Activated B cell treated with CpG ODN at 0.5 μM for 24 hours (primary cell): Measurements from ENCODE around the gene TMIGD1. TPM values are rescaled to one million over a fixed set of nuclear protein-coding genes. Genes with fewer than 3 reads are reported as not detected.

Source experiments
- ATAC-seq: fragments of 200-7000 bp; cut with Tn5 transposase; one replicate; pipeline ENCODE4 v1.10.0; 2021; ENCODE audit warnings: low read depth, mild to moderate bottlenecking, moderate library complexity
- CTCF ChIA-PET: fragments of 350-600 bp; sonication (Branson Sonifier 250); formaldehyde crosslinking; loops from one replicate; lab custom pipeline; 2021; ENCODE audit warnings: antibody characterized with exemption; lab: Charles Lee
- POLR2A ChIA-PET: fragments of 350-600 bp; sonication (Branson Sonifier 250); formaldehyde crosslinking; loops from one replicate; lab custom pipeline; 2021; ENCODE audit warnings: antibody characterized with exemption; lab: Charles Lee
- DNase-seq: peaks from one replicate; pipeline ENCODE4 v3.0.0; 2022
- H3K27ac Mint-ChIP-seq: one replicate; pipeline ENCODE4 v1.8.0; 2020; ENCODE audit warnings: mixed read lengths
- H3K27me3 Mint-ChIP-seq: one replicate; pipeline ENCODE4 v1.8.0; 2021; ENCODE audit warnings: mixed read lengths
- H3K36me3 Mint-ChIP-seq: one replicate; pipeline ENCODE4 v1.8.0; 2021; ENCODE audit warnings: low read depth, mixed read lengths
- H3K4me1 Mint-ChIP-seq: one replicate; pipeline ENCODE4 v1.8.0; 2021; ENCODE audit warnings: mixed read lengths
- H3K4me3 Mint-ChIP-seq: one replicate; pipeline ENCODE4 v1.8.0; 2020; ENCODE audit warnings: mild to moderate bottlenecking, mixed read lengths
- H3K9me3 Mint-ChIP-seq: one replicate; pipeline ENCODE4 v1.8.0; 2020; ENCODE audit warnings: mixed read lengths
- CTCF ChIP-seq: fragments of 200-600 bp; IDR thresholded peaks from one replicate; pipeline ENCODE4 v1.8.0; 2022; ENCODE audit warnings: antibody characterized with exemption, mild to moderate bottlenecking
- intact Hi-C: fragments of 100-400 bp; cut with micrococcal nuclease; formaldehyde crosslinking; loops from one replicate; pipeline ENCODE4 v1.15.1; 2024
- total RNA-seq: library from RNA; stranded (reverse); gene quantifications from 2 replicates; pipeline ENCODE4 v1.2.3, GENCODE V29; 2022

Gene TMIGD1
- total RNA-seq, 1 donor from 2014 or later = not detected

GRCh38 chr17:30377574-30378240 lies 43.9 kb upstream of the TMIGD1 start:
- no peak for TF ChIP-seq CTCF
- peaks cover 44% of the 10 kb centered on the region for H3K27me3 Mint-ChIP-seq
- H3K4me1 Mint-ChIP-seq = peaks cover 29% of the 10 kb centered on the region
- ATAC-seq (no peak), DNase-seq (no peak)
- H3K27ac Mint-ChIP-seq = no peak overlapping the region
- POLR2A ChIA-PET = interaction anchor here (0.6 kb wide), 1 partner anchor 13 kb away, joined by 5 read pairs; no protein-coding TSS in a partner anchor
- H3K4me3 Mint-ChIP-seq = peak overlapping the region; percentile 84
- CTCF ChIA-PET = no interaction called here
- H3K36me3 Mint-ChIP-seq = peaks cover 4% of the 10 kb centered on the region
- intact Hi-C loops = loop anchor here (2.0 to 5.0 kb wide), 7 partner anchors 15 to 331 kb away; partner anchors contain the start of genes GOSR1 and NSRP1
- H3K9me3 Mint-ChIP-seq = no peaks in the 10 kb centered on the region

- Mint-ChIP-seq H3K4me3 (no peak overlapping the region), H3K27me3 (peaks cover 47% of the 10 kb centered on the region), H3K9me3 (no peaks in the 10 kb centered on the region), H3K27ac (no peak overlapping the region), H3K36me3 (peaks cover 4% of the 10 kb centered on the region), H3K4me1 (peaks cover 29% of the 10 kb centered on the region)
- intact Hi-C loops = loop anchor here (5.0 kb wide), 1 partner anchor 35 kb away; no protein-coding TSS in a partner anchor
- DNase-seq = no peak
- CTCF ChIA-PET = no interaction called here
- TF ChIP-seq CTCF = no peak
- no peak for ATAC-seq
- POLR2A ChIA-PET = no interaction called here
Observed at GRCh38 chr17:30376621-30377452, 43.0 kb upstream of the TMIGD1 start.

GRCh38 chr17:30375661-30376060 lies 41.8 kb upstream of the TMIGD1 start:
- no peak overlapping the region for H3K27ac Mint-ChIP-seq
- DNase-seq (no peak), ATAC-seq (no peak)
- peaks cover 21% of the 10 kb centered on the region for H3K4me1 Mint-ChIP-seq
- TF ChIP-seq CTCF = no peak
- ChIA-PET POLR2A (no interaction called here), CTCF (no interaction called here)
- H3K27me3 Mint-ChIP-seq = peaks cover 49% of the 10 kb centered on the region
- H3K36me3 Mint-ChIP-seq = peaks cover 4% of the 10 kb centered on the region
- intact Hi-C loops = loop anchor here (5.0 kb wide), 1 partner anchor 33 kb away; no protein-coding TSS in a partner anchor
- H3K9me3 Mint-ChIP-seq = no peaks in the 10 kb centered on the region
- no peak overlapping the region for H3K4me3 Mint-ChIP-seq

GRCh38 chr17:30372755-30373154 lies 38.9 kb upstream of the TMIGD1 start:
- Mint-ChIP-seq H3K9me3 (no peaks in the 10 kb centered on the region), H3K27ac (no peak overlapping the region), H3K4me3 (no peak overlapping the region), H3K27me3 (peaks cover 47% of the 10 kb centered on the region), H3K36me3 (no peaks in the 10 kb centered on the region), H3K4me1 (peaks cover under 1% of the 10 kb centered on the region)
- POLR2A ChIA-PET = no interaction called here
- CTCF ChIA-PET = no interaction called here
- no peak for TF ChIP-seq CTCF
- ATAC-seq (no peak), DNase-seq (no peak)
- intact Hi-C loops = no loop called here

- TF ChIP-seq CTCF = no peak
- Mint-ChIP-seq H3K9me3 (no peaks in the 10 kb centered on the region), H3K27me3 (peaks cover 29% of the 10 kb centered on the region), H3K36me3 (no peaks in the 10 kb centered on the region), H3K27ac (no peak overlapping the region), H3K4me1 (peaks cover 3% of the 10 kb centered on the region), H3K4me3 (no peak overlapping the region)
- CTCF ChIA-PET = interaction anchor here (0.7 kb wide), 1 partner anchor 265 kb away, joined by 4 read pairs; no protein-coding TSS in a partner anchor
- DNase-seq = no peak
- no peak for ATAC-seq
- POLR2A ChIA-PET = no interaction called here
- intact Hi-C loops = no loop called here
Observed at GRCh38 chr17:30369995-30370394, 36.1 kb upstream of the TMIGD1 start.
